IMR-90 (cell line): ENCODE measurements around the gene RPS27L. TPM values are rescaled to one million over a fixed set of nuclear protein-coding genes. Genes with fewer than 3 reads are reported as not detected.

Experiments used
- ATAC-seq: fragments of 200-7000 bp; cut with Tn5 transposase; 2 replicates; pipeline ENCODE4 v1.9.1; 2020; ENCODE audit warnings: low read depth, mild to moderate bottlenecking, moderate library complexity
- BruUV-seq: library from RNA; stranded (reverse); fragments of 400-500 nt; replicated peaks from 2 replicates; lab custom pipeline; 2021; lab: Mats Ljungman, UMichigan
- CTCF ChIA-PET: fragments of 300-600 bp; formaldehyde crosslinking; extraction: SDS; loops from one replicate; lab custom pipeline; 2021; ENCODE audit warnings: antibody characterized with exemption; lab: Yijun Ruan, JAX
- POLR2A ChIA-PET: fragments of 300-600 bp; sonication (Branson Sonifier 250); formaldehyde crosslinking; loops from one replicate; lab custom pipeline; 2022; ENCODE audit warnings: antibody characterized with exemption; ENCODE audit not compliant: unreplicated experiment; lab: Charles Lee
- DNase-seq: peaks from one replicate; pipeline ENCODE4 v3.0.0; 2013
- H2AFZ ChIP-seq: replicated peaks from 2 replicates; pipeline ENCODE3; 2013; ENCODE audit warnings: low read length, mild to moderate bottlenecking; ENCODE audit not compliant: poor library complexity
- H2AK5ac ChIP-seq: 2 replicates; pipeline ENCODE4 v1.6.1; 2013; ENCODE audit warnings: low read depth, low read length, inconsistent platforms
- H2AK9ac ChIP-seq: replicated peaks from 2 replicates; pipeline ENCODE3; 2013; ENCODE audit warnings: mild to moderate bottlenecking, low read depth, low read length, moderate library complexity; ENCODE audit not compliant: poor library complexity
- H2BK120ac ChIP-seq: 2 replicates; pipeline ENCODE4 v1.6.1; 2013; ENCODE audit warnings: low read depth, low read length, inconsistent platforms
- H2BK15ac ChIP-seq: 3 replicates; pipeline ENCODE4 v1.6.1; 2013; ENCODE audit warnings: low read depth, low read length, inconsistent platforms
- H2BK20ac ChIP-seq: 2 replicates; pipeline ENCODE4 v1.6.1; 2013; ENCODE audit warnings: low read depth, mild to moderate bottlenecking, inconsistent platforms, low read length, moderate library complexity
- H2BK5ac ChIP-seq: 2 replicates; pipeline ENCODE4 v1.6.1; 2013; ENCODE audit warnings: mild to moderate bottlenecking, low read depth, low read length, inconsistent platforms; ENCODE audit not compliant: poor library complexity, severe bottlenecking
- H3K14ac ChIP-seq: replicated peaks from 2 replicates; pipeline ENCODE4 v1.6.1; 2013; ENCODE audit warnings: low read depth, low read length, inconsistent platforms
- H3K18ac ChIP-seq: 2 replicates; pipeline ENCODE4 v1.6.1; 2013; ENCODE audit warnings: low read depth, low read length, control low read depth
- H3K23ac ChIP-seq: 2 replicates; pipeline ENCODE4 v1.6.1; 2013; ENCODE audit warnings: low read depth, low read length, inconsistent platforms
- H3K27ac ChIP-seq: 2 replicates; pipeline ENCODE4 v1.5.1; 2013; ENCODE audit warnings: mild to moderate bottlenecking, control low read depth, low read length; ENCODE audit not compliant: insufficient read depth
- H3K27me3 ChIP-seq: 2 replicates; pipeline ENCODE4 v1.6.1; 2013; ENCODE audit warnings: low read length; ENCODE audit not compliant: control insufficient read depth, insufficient read depth
- H3K36me3 ChIP-seq: 2 replicates; pipeline ENCODE4 v1.6.1; 2013; ENCODE audit warnings: low read length, mixed read lengths; ENCODE audit not compliant: control insufficient read depth, insufficient read depth
- H3K4ac ChIP-seq: 2 replicates; pipeline ENCODE4 v1.6.1; 2013; ENCODE audit warnings: low read depth, low read length, inconsistent platforms
- H3K4me1 ChIP-seq: 2 replicates; pipeline ENCODE4 v1.6.1; 2013; ENCODE audit warnings: low read length, mixed read lengths; ENCODE audit not compliant: control insufficient read depth, insufficient read depth
- H3K4me2 ChIP-seq: 2 replicates; pipeline ENCODE4 v1.6.1; 2013; ENCODE audit warnings: low read depth, mild to moderate bottlenecking, control low read depth, low read length, moderate library complexity
- H3K4me3 ChIP-seq: 2 replicates; pipeline ENCODE4 v1.5.1; 2013; ENCODE audit warnings: low read depth, mild to moderate bottlenecking, control low read depth, low read length, moderate library complexity; ENCODE audit not compliant: insufficient read depth
- H3K56ac ChIP-seq: 2 replicates; pipeline ENCODE4 v1.6.1; 2013; ENCODE audit warnings: low read length, inconsistent platforms; ENCODE audit not compliant: insufficient read depth; ENCODE audit errors: extremely low read depth
- H3K79me1 ChIP-seq, 2 experiments: 2 replicates each; pipeline ENCODE4 v1.6.1; 2013; ENCODE audit warnings: low read length in 2 of 2, inconsistent platforms in 1 of 2, low read depth in 1 of 2
- H3K9ac ChIP-seq: 2 replicates; pipeline ENCODE4 v1.6.1; 2013; ENCODE audit warnings: low read depth, low read length, control low read depth
- H3K9me1 ChIP-seq: 2 replicates; pipeline ENCODE4 v1.6.1; 2013; ENCODE audit warnings: low read length, inconsistent platforms; ENCODE audit not compliant: insufficient read depth
- H3K9me3 ChIP-seq: 2 replicates; pipeline ENCODE4 v1.6.1; 2013; ENCODE audit warnings: low read length; ENCODE audit not compliant: control insufficient read depth, insufficient read depth
- H4K20me1 ChIP-seq: 2 replicates; pipeline ENCODE4 v1.6.1; 2013; ENCODE audit warnings: low read length, inconsistent platforms; ENCODE audit not compliant: insufficient read depth
- H4K5ac ChIP-seq: 2 replicates; pipeline ENCODE4 v1.6.1; 2013; ENCODE audit warnings: mild to moderate bottlenecking, low read depth, low read length, control low read depth
- H4K8ac ChIP-seq, 2 experiments: 2 replicates each; pipeline ENCODE4 v1.6.1; 2013; ENCODE audit warnings: low read depth in 2 of 2, low read length in 2 of 2, control low read depth in 1 of 2, inconsistent platforms in 1 of 2
- H4K91ac ChIP-seq: 2 replicates; pipeline ENCODE4 v1.6.1; 2013; ENCODE audit warnings: low read depth, low read length, inconsistent platforms; ENCODE audit not compliant: insufficient read depth
- MAFK ChIP-seq: IDR thresholded peaks from 2 replicates; pipeline ENCODE4 v1.6.1; 2012; ENCODE audit warnings: low read depth, low read length, improper control_type of control experiment
- MAZ ChIP-seq: IDR thresholded peaks from 2 replicates; pipeline ENCODE4 v1.6.1; 2012; ENCODE audit warnings: low read depth, mild to moderate bottlenecking, low read length, improper control_type of control experiment, moderate library complexity, borderline replicate concordance
- MXI1 ChIP-seq: IDR thresholded peaks from 2 replicates; pipeline ENCODE4 v1.6.1; 2012; ENCODE audit warnings: low read depth, mild to moderate bottlenecking, low read length, moderate library complexity, borderline replicate concordance
- POLR2A ChIP-seq: IDR thresholded peaks from 2 replicates; pipeline ENCODE4 v1.6.1; 2012; ENCODE audit warnings: mild to moderate bottlenecking, low read depth, low read length
- SMC3 ChIP-seq: fragments of 150-350 bp; IDR thresholded peaks from 2 replicates; pipeline ENCODE4 v1.6.1; 2016; ENCODE audit warnings: low read depth, mild to moderate bottlenecking, antibody characterized with exemption, low read length, moderate library complexity
- WGBS, 2 experiments: methylation state at CpG; one replicate each; pipeline versions ENCODE4 v1.1.5 to v1.1.7; 2013; ENCODE audit warnings: missing lambda C conversion rate in 2 of 2; ENCODE audit not compliant: insufficient read length in 1 of 2; ENCODE audit errors: extremely low coverage in 2 of 2; 5-methylcytosine and 5-hydroxymethylcytosine counted together
- dilution Hi-C: fragments of 300-500 bp; cut with HindIII; formaldehyde crosslinking; loops from one replicate; pipeline ENCODE4 v1.14.3; 2018; ENCODE audit warnings: low sequenced_read_pairs; ENCODE audit not compliant: unreplicated experiment
- in situ Hi-C: fragments of 300-500 bp; cut with MboI; formaldehyde crosslinking; loops from 3 replicates; pipeline ENCODE4 v1.14.3; 2019; ENCODE audit warnings: low sequenced_read_pairs, inconsistent platforms, mixed read lengths
- intact Hi-C: fragments of 100-400 bp; cut with micrococcal nuclease; formaldehyde crosslinking; loops from 2 replicates; pipeline ENCODE4 v1.10.0; 2022
- polyA plus RNA-seq, 3 experiments: library from polyadenylated mRNA; depleted of rRNA; stranded (reverse); fragments of >200 nt; gene quantifications; 2 replicates each; pipeline ENCODE4 v1.2.3, GENCODE V29; 2012; ENCODE audit warnings: low replicate concordance in 1 of 3
- total RNA-seq: library from RNA; depleted of rRNA; stranded (reverse); fragments of >200 nt; gene quantifications from 2 replicates; pipeline ENCODE4 v1.2.3, GENCODE V29; 2012

RPS27L gene
- total and polyA plus RNA-seq, 2 of the 4 experiments (the other 2 are of a cell fraction), result 53.1 to 302 TPM

DNA sequence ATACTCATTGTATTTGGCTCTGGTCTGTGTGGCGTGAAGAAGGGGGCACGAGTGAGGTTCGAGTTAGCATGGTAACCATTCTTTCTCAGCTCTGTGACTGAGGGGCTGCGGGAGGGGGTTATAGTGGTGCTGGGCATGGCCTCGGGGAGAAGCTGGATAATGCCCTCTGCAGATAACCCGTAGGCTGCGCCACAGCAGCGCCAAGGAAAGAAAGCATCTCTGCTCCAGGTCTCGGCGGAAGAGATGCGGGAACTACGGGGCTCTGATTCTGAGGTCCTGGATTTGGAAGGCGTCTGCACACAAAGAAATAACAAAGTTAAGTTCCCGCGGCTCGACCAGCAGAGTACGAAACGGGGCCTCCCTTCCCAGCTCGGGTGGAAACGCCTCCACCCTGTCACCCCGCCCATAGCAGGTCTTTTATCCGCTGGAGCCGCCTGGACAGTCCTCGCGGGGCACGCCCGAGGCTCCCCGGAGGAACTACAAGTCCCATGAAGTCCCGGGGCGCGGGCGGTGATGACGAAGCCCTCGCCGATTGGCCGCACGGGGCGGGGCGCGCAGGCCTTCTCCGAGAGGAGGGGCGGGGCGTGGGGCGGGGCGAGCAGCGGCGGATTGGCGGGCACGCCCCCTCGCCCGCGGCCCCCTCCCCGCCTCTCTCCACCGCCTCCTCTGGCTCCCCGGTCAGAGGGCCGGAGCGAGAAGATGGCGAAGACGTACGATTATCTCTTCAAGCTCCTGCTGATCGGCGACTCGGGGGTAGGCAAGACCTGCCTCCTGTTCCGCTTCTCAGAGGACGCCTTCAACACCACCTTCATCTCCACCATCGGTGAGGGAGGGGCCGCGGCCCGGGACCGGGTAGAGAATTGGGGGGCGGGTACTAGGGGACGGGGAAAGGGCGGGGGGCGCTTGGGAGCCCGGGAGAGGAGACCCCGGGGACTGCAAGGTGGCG, 31.9 kb upstream of the RPS27L start, which contains the start of gene RAB8B:
RAB8B (plus strand) TSS at position 681 of the 946 bp plus-strand sequence; CDS start at position 700, 19 bp downstream.
- H3K23ac ChIP-seq, result peak within 1 kb of the TSS; percentile 97
- peak within 1 kb of the TSS; percentile 85 for H3K18ac ChIP-seq
- H2BK120ac ChIP-seq, result peak within 1 kb of the TSS; percentile 75
- peak; percentile 94 for DNase-seq
- H3K27ac ChIP-seq, result peak within 1 kb of the TSS; percentile 97
- H3K4me3 ChIP-seq, result peak within 1 kb of the TSS; percentile 95
- peak within 1 kb of the TSS; percentile 98 for H3K9ac ChIP-seq
- peak within 1 kb of the TSS; percentile 47 for H2BK20ac ChIP-seq
- peak within 1 kb of the TSS; percentile 69 for H3K56ac ChIP-seq
- peaks cover 10% of the 10 kb centered on the region for H3K4me1 ChIP-seq
- H3K36me3 ChIP-seq, result no peaks in the 10 kb centered on the region
- ChIA-PET CTCF (no interaction called here), POLR2A (interaction anchor here (0.6 to 1.2 kb wide), 2 partner anchors 32 to 100 kb away, joined by 4 to 8 read pairs; partner anchors contain the start of gene RPS27L)
- dilution Hi-C loops, result no loop called here
- 0% methylated on average over 24 of the region's 77 CpGs; no CpG with 5 or more reads in 1 of the 2 experiments for WGBS, 2 experiments
- H3K9me1 ChIP-seq, result peaks cover 14% of the 10 kb centered on the region
- H2AK9ac ChIP-seq, result peak within 1 kb of the TSS; percentile 90
- peak within 1 kb of the TSS; percentile 72 to 88 for H4K8ac ChIP-seq
- peak within 1 kb of the TSS; percentile 94 for H3K4ac ChIP-seq
- H3K79me1 ChIP-seq, result peaks cover 17 to 42% of the 10 kb centered on the region in 2 experiments
- peak within 1 kb of the TSS; percentile 74; the same call in 1 of the 3 replicates for H2BK15ac ChIP-seq
- intact Hi-C loops, result loop anchor here (2.0 kb wide), 1 partner anchor 88 kb away; the partner anchor contains the start of gene APH1B
- H3K27me3 ChIP-seq, result no peaks in the 10 kb centered on the region
- H3K4me2 ChIP-seq, result peak within 1 kb of the TSS; percentile 99
- peak within 1 kb of the TSS; percentile 97 for H2AFZ ChIP-seq
- TF ChIP-seq POLR2A (peak; percentile 72), MXI1 (no peak), MAFK (no peak), SMC3 (0 out of 2 replicates have a peak, but pooled peaks have one; percentile 10), MAZ (0 out of 2 replicates have a peak, but pooled peaks have one; percentile 83)
- BruUV-seq, result no TSS peak
- ATAC-seq, result peak; percentile 98
- in situ Hi-C loops, result no loop called here
- peak within 1 kb of the TSS; percentile 95 for H2BK5ac ChIP-seq
- H3K14ac ChIP-seq, result peak within 1 kb of the TSS; percentile 97
- peaks cover 12% of the 10 kb centered on the region; the same call in 1 of the 2 replicates for H4K20me1 ChIP-seq
- peak within 1 kb of the TSS; percentile 80 for H4K5ac ChIP-seq
- H4K91ac ChIP-seq, result peak within 1 kb of the TSS; percentile 92
- peak within 1 kb of the TSS; percentile 96 for H2AK5ac ChIP-seq
- H3K9me3 ChIP-seq, result no peaks in the 10 kb centered on the region
